Measurements from ENCODE around the gene TIFAB.

DNA sequence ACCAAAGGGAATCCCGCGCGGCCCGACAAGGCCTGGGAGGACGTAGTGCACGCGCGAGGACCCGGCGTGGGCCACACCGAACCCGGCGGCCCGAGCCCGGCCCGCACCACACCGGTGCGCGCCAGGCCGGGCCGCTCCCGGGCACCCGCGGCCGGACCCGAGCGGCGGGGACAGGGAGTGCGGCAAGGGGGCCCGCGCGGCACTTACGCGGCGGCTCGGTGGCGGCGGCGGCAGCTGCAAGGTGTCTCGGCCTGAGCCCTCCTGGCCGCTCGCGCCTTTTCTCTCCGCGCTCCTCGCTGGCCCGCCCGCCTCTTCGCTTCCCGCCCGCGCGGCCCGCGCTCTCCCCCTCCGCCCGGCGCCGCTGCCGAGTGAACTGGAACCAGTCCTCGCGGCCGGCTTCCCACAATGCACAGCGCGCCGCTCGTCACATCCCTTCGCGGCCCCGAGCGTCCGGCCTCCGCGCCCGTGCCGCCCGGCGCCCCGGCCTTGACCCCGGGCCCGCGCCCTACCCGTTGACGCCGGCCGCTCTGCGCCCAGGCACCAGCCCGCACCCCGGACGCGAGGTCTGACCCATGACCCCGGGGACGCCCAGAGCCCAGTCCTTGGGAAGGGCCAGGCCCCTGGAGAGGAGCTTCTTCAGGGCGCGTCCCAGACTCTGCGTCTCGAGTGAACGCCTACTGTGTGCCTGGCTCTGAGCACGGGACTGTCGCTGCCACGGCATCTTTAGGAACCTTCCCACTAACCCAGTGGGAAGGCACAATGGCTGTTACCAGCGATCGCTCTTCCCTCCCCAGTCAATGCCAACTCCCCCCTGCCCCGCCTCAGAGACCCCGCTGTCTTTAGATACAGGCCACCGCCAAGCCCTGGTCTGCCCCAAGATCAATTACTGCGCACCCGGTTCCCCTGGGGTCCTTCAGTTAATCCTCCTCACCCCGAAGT, 53.0 kb downstream of the TIFAB start, which contains the start of gene MACROH2A1:
- TF ChIP-seq, protein P1, sequence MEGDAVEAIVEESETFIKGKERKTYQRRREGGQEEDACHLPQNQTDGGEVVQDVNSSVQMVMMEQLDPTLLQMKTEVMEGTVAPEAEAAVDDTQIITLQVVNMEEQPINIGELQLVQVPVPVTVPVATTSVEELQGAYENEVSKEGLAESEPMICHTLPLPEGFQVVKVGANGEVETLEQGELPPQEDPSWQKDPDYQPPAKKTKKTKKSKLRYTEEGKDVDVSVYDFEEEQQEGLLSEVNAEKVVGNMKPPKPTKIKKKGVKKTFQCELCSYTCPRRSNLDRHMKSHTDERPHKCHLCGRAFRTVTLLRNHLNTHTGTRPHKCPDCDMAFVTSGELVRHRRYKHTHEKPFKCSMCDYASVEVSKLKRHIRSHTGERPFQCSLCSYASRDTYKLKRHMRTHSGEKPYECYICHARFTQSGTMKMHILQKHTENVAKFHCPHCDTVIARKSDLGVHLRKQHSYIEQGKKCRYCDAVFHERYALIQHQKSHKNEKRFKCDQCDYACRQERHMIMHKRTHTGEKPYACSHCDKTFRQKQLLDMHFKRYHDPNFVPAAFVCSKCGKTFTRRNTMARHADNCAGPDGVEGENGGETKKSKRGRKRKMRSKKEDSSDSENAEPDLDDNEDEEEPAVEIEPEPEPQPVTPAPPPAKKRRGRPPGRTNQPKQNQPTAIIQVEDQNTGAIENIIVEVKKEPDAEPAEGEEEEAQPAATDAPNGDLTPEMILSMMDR (IDR thresholded peaks at IDR 0.05): peak in 3 of 5 experiments; percentile 11 to 55 (median 11)
- TF ChIP-seq POLR2A (IDR thresholded peaks at IDR 0.05) (peak; percentile 75 to 77), EP300 (IDR thresholded peaks at IDR 0.05) (peak in 1 of 2 donors; percentile 82)
